Stimulated activated CD8-positive, alpha-beta memory T cell treated with anti-CD3 and anti-CD28 coated beads, Interleukin-4, amount 100 ng/mL, for 24 hours (primary cell): ENCODE data around the gene CCDC136.

ENCODE experiments used
- DNase-seq: peaks from one replicate; pipeline ENCODE4 v3.0.0-alpha.2; 2020; ENCODE audit warnings: low read depth

Gene CCDC136

GRCh38 chr7:128805225-128805624, 13.5 kb downstream of the CCDC136 start:
- no peak for DNase-seq

- no peak for DNase-seq
Observed at GRCh38 chr7:128807191-128807590, 15.4 kb downstream of the CCDC136 start.

GRCh38 chr7:128809363-128809762, 17.6 kb downstream of the CCDC136 start:
- DNase-seq: no peak

GRCh38 chr7:128810473-128810872, 18.7 kb downstream of the CCDC136 start:
- DNase-seq: no peak

- DNase-seq: no peak
Observed at GRCh38 chr7:128810997-128811396, 19.2 kb downstream of the CCDC136 start.

- DNase-seq: no peak
Observed at GRCh38 chr7:128811631-128812430, 20.1 kb downstream of the CCDC136 start.

- DNase-seq: no peak
Observed at GRCh38 chr7:128812514-128813168, 20.9 kb downstream of the CCDC136 start.

GRCh38 chr7:128814499-128814898, 22.7 kb downstream of the CCDC136 start:
- DNase-seq: no peak

- DNase-seq: no peak
Observed at GRCh38 chr7:128815289-128815942, 23.6 kb downstream of the CCDC136 start.

- no peak for DNase-seq
Observed at GRCh38 chr7:128818694-128819093, 26.9 kb downstream of the CCDC136 start.

GRCh38 chr7:128821724-128822123, 30.0 kb downstream of the CCDC136 start:
- no peak for DNase-seq

- no peak for DNase-seq
Observed at GRCh38 chr7:128826512-128826911, 34.7 kb downstream of the CCDC136 start.

- no peak for DNase-seq
Observed at GRCh38 chr7:128826916-128827247, 35.1 kb downstream of the CCDC136 start.

- no peak for DNase-seq
Observed at GRCh38 chr7:128827248-128827958, 35.6 kb downstream of the CCDC136 start.

- no peak for DNase-seq
Observed at GRCh38 chr7:128827971-128828711, 36.4 kb downstream of the CCDC136 start.

GRCh38 chr7:128829391-128830166, 37.8 kb downstream of the CCDC136 start:
- DNase-seq: no peak

GRCh38 chr7:128830231-128831177, 38.7 kb downstream of the CCDC136 start, which contains the start of gene FLNC:
Gene FLNC (plus strand): TSS chr7:128830406. CDS start chr7:128830638, 232 bp downstream.
- DNase-seq: no peak

GRCh38 chr7:128831178-128831993, 39.6 kb downstream of the CCDC136 start:
- no peak for DNase-seq
